MM.1S (cell line): ENCODE results near the gene SSX7.
"Not testable (repeated sequence)": the region's sequence is repeated elsewhere in the genome, so short reads cannot be mapped to it uniquely, and the experiment has no call there.

Source experiments
- EZH2 ChIP-seq: fragments of 300-600 bp; sonication (generic); optimal IDR thresholded peaks from 2 replicates; pipeline ENCODE3; 2017; ENCODE audit warnings: low read depth, mild to moderate bottlenecking, antibody characterized with exemption, low read length, mixed read lengths
- TF ChIP-seq, protein P1 (sequence below): fragments of 300-600 bp; sonication (generic); IDR thresholded peaks from 2 replicates; pipeline ENCODE4 v1.5.1; 2016; ENCODE audit warnings: antibody characterized with exemption, low read length, mixed read lengths

DNA sequence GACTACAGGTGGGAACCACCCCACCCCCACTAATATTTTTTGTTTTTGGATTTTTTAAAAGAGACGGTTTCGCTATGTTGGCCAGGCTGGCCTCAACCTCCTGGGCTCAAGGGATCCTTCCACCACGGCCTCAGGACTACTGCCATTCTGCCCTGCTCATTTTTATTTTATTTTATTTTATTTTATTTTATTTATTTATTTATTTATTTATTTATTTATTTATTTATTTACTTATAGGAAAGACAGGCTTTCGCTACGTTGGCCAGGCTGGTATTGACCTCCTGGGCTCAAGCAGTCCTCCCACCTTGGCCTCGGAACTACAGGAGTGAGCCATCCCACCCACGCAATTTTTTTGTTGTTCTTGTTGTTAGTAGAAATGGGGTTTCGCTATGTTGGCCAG, 775 bp upstream of the SSX7 start:
- TF ChIP-seq, protein P1, sequence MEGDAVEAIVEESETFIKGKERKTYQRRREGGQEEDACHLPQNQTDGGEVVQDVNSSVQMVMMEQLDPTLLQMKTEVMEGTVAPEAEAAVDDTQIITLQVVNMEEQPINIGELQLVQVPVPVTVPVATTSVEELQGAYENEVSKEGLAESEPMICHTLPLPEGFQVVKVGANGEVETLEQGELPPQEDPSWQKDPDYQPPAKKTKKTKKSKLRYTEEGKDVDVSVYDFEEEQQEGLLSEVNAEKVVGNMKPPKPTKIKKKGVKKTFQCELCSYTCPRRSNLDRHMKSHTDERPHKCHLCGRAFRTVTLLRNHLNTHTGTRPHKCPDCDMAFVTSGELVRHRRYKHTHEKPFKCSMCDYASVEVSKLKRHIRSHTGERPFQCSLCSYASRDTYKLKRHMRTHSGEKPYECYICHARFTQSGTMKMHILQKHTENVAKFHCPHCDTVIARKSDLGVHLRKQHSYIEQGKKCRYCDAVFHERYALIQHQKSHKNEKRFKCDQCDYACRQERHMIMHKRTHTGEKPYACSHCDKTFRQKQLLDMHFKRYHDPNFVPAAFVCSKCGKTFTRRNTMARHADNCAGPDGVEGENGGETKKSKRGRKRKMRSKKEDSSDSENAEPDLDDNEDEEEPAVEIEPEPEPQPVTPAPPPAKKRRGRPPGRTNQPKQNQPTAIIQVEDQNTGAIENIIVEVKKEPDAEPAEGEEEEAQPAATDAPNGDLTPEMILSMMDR = not testable (repeated sequence)
- TF ChIP-seq EZH2 = not testable (repeated sequence)
